HG02970 (cell line): ENCODE data around the gene NOS3.

Experiments used
- ATAC-seq: cut with Tn5 transposase; IDR thresholded peaks from one replicate; pipeline ENCODE4 v1.9.1; 2021; ENCODE audit warnings: mild to moderate bottlenecking, moderate library complexity, moderate number of reproducible peaks; ENCODE audit not compliant: unreplicated experiment, low FRiP score

The NOS3 gene

DNA sequence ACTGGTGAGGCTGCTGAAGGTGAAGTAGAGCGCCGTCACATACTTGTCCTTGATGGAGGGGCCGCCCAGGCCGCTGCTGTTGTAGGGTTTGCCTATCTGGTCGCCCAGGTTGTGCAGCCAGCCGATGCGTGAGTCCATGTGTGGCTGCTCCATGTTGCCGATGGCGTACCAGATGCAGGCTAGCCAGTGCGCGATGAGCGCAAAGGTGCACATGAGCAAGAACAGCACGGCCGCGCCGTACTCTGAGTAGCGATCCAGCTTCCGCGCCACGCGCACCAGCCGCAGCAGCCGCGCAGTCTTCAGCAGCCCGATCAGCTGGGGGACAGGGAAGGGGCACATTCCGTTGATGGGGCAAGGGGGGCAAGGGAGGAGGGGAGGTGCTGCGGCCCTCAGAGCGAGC lies 39.3 kb upstream of the NOS3 start:
- ATAC-seq = no peak

DNA sequence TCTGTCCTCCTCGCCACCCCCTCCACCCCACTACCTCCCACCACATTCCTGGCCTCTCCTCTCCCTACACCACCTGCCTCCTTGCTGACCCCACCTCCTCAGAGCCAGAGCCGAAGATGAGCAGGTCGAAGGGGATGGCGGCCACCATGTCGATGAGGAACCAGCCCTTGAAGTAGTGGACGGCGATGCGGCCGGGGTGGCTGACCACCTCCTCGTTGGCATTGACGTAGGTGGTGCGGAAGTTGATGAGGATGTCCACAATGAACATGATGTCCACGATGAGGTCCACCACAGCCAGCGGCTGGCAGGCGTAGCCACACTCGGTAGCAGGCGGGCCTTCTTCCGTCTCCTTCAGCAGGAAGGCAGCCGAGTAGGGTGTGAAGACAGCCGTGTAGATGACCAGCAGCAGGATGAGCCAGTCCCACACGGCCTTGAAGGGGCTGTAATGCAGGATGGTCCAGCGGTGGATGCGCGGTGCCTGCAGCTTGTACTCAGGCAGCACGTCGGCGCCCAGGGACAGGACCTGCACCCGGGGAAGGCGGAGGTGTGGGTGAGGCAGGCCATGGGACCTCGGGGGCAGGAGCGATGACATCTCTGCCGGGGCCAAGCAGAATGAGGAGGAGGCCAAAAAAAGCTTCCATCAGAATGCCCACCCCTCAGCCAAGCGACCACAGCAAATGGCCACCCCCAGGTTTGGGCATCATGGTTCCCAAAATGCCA lies 38.3 kb upstream of the NOS3 start:
- no peak for ATAC-seq

DNA sequence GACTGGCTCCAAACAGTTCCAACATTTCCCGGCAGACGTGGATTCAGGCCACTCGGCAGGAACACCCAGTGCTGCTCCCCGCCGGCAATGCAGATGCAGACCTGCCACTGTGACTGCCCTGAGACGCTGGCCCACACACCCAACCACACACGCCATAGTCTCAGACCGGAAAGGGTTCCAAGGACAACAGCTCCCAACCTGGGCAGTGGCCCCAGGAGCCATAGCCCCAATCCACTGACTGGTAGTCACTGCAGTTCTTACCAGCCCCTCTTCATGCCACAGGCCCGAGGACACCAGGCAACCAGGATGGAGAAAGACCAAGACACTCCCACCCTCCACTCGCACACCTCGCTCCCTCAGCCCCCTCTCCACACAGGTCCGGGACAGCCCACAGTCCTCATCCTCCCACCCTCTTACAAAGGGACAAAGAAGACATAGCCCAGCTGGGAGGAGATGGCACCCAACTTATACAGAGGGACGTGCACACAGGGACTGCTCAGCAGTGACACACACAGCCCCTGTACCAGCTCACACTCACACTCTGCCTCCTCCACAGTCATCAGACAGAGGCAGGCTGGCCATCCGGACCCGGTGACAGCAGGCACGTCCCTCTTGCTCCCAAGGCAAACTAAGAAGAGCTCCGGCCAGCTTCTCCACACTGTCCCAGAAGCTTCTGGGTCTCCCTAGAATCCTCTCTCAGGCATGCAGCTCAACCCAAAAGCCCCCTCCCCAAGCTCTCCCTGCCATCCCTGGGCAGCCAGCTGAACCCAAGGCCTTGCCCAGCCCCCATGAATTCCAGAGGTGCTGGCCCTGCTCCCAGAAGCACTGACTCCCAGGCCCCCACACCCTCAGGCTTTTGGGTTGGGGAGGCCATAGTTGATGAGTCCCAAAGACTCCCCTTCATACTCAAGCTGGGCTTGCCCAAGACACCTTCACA lies 37.5 kb upstream of the NOS3 start:
- no peak for ATAC-seq

DNA sequence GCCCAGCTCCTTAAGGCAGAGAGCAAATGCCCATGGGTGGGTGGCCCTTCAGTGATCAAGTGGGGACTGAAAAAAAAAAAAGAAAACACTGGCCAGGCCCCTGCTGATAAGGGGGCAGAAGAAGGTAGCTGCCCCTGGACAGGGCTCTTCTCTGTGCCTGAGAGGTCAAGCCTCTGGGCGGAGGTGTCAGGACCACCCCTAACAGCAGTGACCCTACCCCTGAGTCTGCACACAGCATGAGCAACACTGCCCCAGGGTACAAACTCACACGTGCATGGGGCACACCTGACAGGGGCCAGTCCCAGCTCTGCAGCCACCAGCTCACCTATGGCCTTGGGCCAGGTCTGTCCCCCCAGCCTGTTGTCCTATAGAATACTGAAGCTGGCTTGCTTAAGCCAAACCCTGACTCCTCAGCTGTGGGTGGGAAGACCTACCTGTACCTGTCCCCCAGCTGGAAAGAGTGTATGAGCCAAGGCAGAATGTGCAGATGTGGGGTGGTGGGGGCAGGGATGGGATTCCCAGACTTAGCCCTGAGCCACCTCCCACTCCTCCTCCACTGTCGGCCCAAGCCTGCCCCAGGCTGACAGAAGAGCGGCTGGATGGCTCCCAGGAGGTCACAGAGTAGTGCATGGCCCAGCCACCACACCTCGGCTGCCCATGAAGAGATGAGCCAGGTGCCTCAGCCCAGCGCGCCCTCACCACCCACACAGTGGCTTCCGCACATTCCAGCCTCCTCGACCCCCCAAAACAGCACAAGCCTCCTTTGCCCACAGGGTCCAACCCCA lies 36.4 kb upstream of the NOS3 start:
- ATAC-seq = no peak

DNA sequence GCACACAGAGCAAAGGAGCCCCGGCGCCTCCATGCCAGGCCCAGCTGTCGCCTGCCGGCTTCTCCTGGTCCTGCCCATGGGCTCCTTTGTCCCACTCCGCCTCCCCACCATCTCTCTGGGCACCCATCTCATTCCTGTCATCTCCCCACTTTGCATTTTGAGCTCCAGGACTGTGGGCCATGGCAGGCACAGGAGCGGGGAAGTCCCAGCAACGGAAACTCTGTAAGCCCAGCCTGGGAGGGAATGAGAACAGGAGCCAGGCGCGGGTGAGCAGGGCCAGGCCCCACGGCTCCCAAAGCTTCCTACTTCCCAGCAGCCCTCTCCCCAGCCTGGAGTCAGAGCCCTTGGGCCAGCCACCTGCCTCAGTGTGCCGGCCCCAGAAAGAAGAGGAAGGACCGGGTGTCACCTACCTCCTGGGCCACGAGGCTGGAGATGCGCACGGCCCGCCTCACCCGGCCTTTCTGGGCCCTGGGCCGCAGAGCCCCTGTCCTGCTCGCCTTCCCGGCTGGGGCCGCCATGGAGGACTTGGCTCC lies 35.8 kb upstream of the NOS3 start:
- ATAC-seq = no peak

DNA sequence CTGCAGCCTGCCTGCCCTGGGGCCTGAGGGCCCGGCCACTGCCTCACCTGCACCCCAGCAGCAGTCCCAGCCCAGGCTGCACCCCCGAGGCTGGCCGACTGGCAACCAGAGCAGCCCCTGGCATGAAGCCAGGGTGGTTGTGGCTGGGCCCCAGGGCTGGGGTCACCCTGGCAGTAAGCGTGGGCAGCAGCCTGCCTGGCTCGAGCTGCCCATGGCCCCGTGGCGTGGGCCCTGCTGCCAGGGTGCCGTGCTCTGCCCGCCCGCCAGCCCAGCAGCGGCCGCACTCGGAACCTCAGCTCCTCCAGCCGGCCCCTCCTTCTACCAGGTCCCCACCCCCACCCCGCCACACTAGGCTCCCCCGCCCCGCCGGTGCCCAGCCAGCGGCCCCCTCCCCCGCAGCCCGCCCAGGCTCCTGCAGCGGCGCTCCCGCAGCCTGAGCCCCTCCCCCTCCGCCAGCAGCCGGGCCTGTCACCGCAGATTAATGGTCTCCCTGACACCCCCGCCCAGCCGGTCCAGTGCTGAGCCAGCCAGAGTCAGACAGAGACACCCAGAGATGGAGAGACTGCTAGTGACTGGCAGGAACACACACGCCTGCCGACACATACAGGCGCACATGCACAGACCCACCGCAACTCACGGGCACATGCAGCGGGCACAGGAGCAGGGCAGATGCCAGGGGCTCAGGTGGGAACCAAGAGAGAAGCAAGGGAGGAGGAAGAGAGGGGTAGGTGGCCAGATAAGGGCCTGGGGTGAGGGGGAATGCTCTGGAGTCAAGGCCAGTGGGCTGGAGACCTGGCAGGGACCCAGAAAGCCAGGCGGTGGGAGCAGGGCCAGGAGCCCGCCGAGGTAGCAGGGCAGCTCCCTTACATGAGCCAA lies 35.1 kb upstream of the NOS3 start:
- ATAC-seq = no peak

DNA sequence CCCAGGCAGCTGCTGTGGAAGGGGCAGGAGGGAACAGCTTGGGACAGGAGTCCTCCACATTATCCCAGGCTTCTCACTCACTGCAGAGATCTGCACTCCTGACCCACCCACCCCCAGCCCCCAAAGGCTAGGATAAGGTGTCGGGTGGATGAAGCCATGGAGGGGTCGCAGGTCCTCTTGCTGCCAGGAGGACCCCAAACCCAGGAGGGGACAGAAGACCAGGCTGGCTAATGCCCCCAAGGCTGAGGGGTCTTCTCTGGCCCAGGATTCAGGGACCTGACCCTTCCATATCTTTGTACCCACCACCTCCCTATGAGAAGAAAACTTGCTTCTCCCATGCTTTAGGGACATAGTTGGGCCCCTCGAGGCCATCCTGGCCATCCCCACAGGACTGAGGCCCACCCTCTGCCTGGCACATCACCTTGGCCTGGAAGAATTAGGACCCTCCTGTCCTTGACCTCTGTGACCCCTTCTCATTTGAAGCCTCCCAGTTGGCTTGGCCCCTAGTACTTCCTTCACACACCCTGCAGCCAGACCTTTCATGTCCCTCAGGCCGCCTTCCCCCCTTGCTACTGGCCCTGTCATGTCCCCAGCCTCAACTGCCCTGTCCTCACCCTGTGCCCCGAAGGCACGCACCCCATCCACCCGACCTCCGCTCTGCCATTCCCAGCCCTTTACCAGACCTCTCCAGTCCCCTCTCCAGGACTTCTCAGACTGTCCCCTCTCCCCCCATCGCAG lies 34.3 kb upstream of the NOS3 start:
- ATAC-seq = no peak

DNA sequence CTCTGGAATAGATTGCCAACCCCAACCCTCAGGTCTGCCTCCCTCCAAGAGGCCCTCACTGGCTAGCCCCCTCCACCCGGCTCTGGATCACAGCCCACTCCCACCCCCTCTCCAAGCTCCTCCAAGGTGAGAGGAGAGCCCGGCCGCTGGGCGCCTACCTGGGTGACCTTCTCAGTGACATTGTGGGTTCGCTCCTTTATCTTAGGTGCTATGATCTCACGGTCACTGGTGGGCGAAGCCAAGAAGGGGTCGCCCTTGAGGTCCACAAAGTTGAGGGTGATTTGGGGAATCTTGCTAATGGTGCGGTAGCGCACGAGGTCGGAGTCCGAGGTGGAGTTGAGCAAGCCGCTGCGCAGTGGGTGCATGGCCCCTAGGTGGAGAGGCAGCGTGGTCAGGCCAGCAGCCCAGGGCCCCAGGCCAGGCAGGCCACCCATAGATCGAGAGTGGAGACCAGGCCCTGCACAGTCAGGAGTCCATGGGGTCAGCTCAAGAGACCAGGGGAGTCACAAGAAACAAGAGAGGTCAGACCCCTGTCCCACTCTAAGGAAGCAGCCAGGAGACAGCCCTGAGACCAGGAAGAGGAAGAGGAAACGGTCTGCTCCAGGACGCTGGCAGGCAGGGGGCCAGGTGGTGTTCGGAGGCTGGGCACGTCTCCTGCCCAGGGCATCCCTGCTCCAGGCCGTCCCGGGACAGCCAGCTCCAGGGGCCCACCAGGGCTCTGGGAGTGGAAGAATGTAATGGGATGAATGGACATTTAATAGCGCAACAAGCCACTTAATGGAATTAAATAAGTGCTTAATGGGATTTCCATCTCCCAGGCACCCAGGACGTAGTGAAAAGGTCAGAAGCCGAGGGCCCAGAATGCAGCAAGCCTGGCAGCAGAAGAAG lies 33.4 kb upstream of the NOS3 start:
- no peak for ATAC-seq

DNA sequence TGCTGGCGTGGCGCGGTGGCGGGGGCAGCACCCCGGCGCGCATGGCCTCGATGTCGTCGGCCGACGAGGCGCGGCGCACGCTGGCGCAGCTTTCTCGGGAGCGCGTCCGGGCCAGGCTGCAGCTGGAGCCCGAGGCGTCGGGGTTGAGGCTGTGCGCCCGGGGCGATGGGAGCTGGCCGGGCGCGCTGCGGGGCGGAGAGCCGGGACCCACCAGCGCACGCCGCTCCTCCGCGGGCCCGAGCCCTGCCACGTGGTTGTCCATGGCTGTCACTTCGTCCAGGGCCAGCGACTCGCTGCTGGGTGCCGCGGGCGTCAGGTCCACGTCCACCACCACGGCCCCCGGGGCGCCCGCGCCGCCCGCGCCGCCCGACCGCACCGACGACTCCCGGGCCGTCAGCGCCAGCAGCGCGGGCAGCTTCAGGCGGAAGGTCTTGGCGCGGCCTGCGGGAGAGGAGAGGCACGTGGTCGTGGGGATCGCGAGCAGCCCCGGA lies 32.7 kb upstream of the NOS3 start:
- no peak for ATAC-seq

DNA sequence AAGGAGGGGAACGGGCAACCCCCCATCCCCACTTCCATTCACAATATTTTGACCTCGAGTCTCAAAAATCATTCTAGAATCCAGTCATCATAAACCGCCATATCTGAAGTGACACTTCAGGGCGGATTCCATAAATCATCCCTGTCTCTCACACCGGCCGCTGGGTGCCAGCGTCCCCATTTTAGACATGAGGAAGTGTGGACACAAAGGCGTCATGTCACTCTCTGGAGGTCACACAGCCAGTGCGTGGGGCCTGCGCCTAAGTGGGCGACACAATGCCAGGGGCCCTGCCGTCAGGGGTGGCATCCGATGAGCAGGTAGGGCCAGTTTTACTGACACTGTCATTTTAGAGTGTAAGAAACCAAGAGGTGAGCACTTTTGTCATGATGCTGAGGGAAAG lies 32.2 kb upstream of the NOS3 start:
- ATAC-seq = no peak

DNA sequence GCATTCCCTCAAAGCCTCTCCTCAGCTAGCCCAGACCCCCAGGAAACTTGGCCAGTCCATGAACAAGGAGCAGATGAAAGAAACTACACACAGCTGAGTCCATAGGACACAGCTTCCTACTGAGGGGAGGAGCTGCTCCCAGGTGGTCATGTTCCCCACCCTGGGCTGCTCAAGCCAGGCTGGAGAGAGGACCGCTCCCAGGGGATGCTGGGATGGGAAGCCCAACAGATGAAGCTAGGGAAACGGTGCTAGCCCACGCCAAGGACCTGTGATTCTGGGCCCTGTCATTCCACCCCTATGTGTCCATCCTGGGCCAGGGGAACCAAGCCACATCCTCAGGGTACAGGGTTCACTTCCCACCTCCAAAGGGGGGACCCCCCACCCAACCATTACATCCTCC lies 31.7 kb upstream of the NOS3 start:
- no peak for ATAC-seq

DNA sequence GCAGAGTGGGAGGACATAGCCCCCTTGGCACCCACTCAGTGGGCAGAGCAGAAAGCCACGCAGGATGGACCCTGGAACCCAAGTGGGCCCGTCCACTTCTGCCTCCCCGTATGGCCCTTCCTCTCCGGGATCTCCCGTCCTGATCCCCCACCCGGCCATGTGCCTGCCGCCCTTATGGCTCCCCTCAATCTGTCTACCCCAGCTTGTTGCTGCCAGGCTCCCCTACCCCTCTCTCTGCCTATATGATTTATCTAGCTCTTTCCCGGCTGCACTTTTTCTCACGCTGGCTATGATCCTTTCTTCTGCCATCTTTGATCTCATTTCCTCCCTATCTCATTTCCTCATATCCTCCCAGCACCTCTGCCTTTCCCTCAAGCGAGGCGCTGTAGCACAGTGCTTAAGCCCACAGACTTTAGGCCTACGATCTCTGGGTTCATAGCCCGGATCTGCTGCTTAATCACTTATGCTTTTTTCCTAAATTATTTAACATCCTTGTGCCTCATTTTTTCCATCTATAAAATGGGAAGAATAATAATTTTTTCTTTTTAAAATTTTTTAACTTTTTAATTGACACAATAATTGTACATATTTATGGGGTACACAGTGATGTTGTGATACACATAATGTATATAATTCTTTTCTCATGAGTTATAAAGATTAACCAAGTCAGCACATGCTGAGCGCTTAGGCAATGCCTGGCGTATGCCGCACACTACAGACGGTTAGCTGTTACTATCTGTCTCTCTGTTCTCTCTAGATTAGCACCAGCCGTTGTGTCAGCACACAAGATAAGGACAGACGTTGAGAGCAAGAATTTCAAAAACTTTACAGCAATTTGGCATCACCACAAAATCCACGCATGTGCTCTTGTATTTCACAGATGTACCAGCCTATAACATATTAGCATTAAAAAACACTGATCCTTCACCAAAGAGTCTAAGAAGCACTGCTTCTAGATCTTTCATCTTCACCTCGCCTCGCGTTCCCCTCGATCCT lies 30.8 kb upstream of the NOS3 start:
- no peak for ATAC-seq

DNA sequence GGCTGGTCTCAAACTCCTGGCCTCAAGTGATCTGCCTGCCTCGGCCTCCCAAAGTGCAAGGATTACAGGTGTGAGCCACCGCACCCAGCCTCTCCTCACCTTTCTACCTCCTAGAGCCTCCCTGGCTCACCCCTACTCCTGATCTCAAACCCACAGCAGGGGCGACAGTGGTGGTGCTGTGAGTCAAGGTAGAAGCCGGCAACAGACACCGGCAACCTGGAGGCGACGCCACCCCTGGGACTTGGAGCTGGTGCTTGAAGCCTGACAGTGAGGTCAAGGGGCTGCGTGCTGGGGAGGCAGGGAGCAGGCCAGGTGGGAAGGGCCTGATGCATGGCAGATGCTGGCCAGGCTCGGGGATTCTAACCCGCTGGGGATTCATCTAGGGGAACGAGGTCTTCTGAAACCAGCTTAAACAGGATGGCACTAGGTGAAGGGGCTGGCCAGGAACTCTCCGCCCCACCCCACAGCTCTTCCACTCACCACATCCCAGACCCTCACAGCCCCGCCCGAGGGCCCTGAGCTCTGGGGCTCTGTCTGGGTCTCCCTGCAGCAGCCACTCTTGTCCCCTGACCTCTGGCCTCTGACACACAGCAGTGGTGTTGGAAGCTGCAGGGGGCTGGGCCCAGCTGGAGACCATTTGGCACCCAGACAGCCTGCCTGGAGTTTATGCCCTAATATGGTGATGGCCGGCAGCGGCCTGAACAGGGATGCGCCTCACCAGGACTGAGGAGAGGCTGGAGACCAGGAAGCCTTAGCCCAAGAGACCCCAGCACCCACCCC lies 29.1 kb upstream of the NOS3 start:
- no peak for ATAC-seq

DNA sequence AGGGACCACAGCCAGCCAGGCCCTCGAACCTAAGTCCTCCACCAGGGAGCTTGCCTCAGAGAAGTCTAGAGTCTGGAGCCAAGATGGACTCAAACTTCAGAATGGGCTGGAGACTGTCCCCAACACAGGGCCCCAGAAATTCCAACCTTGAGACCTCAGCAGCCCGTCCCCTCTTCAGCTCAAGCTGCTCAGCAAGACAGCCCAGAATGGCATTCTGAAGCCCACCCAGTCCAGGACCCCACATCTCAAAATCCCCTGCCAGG lies 28.6 kb upstream of the NOS3 start:
- no peak for ATAC-seq

DNA sequence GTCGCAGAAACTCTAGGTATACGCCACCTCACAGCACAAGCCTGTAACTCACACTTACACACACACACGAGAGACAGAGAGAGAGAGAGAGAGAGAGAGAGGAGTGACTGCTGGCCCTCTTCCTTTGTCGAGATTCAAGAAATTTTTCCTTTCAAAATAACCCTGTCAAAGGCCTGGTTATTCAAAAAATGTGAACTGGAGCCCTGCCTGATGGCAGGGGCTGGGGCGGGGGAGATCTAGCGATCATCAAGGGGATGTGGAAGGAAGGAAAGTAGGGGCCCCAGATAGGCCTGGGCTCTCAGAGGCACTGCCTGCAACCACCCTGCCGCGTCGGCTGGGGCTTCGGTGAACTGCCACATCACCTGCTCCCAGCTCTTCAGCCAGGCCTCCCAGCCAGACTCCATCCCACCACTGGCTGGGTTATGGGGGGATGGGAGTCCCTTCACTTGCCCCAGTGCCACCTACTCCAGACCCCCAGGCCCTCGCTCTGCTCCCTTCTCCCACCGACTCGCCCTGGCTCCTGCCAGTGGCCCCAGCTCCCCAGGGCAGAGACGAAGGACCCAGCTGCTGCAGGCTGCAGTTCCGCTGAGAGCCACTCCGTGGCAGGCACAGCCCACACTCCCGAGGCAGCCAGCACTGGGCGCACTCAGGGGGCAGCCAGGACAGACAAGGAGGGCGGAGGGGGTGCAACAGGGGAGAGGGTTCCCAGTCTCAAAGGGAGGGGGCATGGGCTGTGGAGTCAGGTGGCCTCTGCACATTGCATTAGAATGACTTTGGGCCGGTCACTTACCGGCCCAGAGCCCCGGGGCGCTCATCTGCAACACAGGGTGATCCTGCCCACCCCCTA lies 28.0 kb upstream of the NOS3 start:
- no peak for ATAC-seq
